Hepatic stellate cell (primary cell): ENCODE results near the gene RGS7BP.
A peak's percentile ranks its signal among the peaks of the same experiment; 100 is the strongest.
"Not testable (repeated sequence)": the region's sequence is repeated elsewhere in the genome, so short reads cannot be mapped to it uniquely, and the experiment has no call there.

ENCODE experiments used
- DNase-seq: peaks from one replicate; pipeline ENCODE4 v3.0.0; 2011; ENCODE audit warnings: low spot score

The RGS7BP gene

GRCh38 chr5:64558641-64559040, 52.8 kb downstream of the RGS7BP start:
- DNase-seq, result not testable (repeated sequence)

DNA sequence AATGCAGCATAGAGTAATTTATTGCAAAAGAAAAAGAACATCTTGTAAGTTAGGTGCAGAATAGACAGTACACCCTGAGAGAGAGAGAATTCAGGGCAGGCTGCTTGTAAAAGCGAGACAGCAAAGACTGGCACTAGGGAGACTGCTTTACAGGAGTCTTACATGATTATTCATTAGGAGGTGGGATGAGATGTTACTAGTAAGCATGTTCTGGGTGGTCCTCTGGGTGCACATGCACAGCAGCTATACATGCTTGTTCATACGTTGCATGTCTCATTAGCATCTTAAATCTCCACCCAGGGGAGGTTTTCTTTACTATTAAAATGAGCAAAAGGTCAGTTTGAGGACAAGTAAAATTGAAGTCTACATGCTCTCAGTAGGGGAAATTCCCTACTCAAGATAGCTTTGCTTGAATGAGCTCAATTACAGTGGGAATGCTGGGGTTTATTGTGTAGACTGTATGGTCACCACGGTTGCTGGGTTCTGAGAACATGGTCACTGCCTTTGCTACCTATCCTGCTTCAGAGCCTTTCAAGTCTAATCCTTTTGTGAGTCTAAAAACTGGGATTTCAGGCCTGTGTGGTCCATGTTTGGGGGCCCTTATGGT, 60.6 kb downstream of the RGS7BP start:
- no peak for DNase-seq

DNA sequence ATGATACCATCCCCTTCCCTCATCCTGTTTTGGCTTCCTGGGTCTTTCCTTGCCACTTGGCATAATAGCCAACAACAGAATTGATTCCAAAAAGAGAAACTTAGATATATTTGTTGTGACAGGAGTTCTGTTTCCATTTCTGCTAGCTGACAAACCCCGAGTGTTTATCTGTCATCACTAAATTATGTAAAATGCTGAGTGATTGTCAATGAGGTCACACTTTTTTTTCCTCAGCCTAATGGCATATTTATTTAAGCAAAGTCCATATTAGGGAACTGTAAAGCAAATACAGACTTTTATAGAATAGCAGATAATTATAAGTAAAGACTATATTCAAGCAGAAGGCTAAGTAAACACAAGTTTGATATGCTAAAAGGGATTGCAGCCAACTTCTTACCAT, 64.0 kb downstream of the RGS7BP start:
- no peak for DNase-seq

GRCh38 chr5:64570395-64570996, 64.7 kb downstream of the RGS7BP start:
- DNase-seq, result no peak

DNA sequence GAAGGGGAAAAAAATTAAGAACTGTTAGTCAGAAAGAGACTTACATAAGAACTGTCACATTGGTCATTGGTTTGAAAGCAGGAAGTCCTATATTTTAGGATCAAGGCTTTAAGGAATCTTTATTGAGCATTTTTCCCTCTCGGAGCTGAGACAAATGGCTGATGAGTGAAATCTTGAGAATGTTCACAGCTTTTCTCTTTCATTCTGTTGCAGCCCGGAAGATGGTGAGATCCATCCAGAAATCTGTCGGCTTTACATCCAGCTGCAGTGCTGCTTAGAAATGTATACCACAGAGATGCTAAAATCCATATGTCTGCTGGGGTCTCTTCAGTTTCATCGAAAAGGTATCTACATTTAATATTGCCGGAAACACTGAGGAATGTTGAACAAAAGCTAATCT, 69.7 kb downstream of the RGS7BP start:
- DNase-seq, result no peak

DNA sequence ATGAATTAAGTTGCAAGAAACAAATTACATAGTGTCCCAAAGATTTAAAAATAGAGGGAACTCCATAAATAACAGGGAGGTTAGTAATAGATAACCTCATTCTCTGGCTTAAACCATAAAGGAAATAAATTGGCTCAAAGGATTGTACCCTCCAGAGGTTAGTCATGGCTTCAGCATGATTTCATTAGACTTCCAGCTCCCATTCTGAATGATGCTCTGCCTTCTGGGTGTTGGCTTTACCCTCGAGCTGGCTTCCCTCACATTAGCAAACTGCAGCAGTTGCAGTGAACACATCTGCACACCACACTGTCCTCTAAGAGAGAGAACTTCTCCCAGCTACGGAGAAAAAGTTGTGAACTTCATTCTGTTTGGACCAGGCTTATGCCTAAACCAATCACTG, 70.4 kb downstream of the RGS7BP start:
- no peak for DNase-seq

DNA sequence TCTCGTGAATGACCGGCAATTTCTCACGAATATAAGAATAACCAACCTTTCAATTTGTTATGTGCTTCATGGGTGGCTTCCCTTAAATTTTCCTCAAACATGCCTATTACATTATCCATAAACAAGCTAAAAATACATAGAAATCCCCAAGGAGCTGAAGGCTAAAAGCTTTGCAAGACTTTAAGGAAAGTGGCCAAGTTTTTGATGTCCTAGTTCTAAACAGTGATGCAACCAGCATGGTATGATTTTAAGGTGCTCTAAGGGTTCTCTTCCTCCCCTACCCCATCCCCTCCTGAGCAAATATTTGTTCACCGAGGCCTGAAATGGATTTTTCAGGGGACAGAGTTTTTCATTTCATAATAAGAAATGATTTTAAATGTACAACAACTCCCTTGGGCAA, 79.8 kb downstream of the RGS7BP start:
- no peak for DNase-seq

- DNase-seq, result no peak
Observed at GRCh38 chr5:64587370-64587769, 81.6 kb downstream of the RGS7BP start.

- DNase-seq, result no peak
Observed at GRCh38 chr5:64592730-64593341, 87.0 kb downstream of the RGS7BP start.

DNA sequence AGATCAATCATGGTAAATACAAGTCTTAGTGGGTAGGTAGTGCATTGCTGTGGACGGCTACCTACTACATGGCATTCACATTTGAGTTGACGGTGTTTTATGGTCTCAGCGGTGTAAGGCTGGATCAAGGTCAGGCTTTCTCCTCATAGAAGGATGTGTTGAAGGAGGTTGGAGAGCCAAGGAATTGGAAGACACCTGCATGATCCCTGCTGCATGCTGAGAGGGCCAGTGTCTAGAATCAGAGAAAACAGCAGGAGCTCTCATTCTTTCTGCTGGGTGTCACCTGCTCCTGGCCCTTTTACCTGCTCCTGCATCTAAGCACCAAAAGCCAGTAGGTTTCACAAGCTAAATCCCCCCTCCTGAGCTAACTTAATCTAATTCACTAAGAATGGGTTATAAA, 88.2 kb downstream of the RGS7BP start:
- DNase-seq, result no peak

DNA sequence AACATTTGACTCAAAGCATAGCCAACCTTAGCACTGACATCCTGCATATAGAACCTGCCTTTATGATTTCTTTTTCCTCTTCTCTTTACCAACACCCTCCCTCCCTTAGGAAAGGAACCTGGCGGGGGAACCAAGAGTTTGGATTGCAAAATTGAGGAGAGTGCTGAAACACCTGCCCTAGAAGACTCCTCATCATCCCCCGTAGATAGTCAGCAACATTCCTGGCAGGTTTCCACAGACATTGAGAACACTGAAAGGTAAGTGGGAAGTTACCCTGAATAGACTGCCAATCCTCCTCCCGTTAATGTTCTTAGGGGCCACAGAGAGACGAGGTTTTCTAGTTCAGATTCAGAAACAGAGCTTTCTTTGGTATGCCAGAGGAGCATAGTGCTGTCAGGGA, 88.8 kb downstream of the RGS7BP start:
- DNase-seq, result no peak

DNA sequence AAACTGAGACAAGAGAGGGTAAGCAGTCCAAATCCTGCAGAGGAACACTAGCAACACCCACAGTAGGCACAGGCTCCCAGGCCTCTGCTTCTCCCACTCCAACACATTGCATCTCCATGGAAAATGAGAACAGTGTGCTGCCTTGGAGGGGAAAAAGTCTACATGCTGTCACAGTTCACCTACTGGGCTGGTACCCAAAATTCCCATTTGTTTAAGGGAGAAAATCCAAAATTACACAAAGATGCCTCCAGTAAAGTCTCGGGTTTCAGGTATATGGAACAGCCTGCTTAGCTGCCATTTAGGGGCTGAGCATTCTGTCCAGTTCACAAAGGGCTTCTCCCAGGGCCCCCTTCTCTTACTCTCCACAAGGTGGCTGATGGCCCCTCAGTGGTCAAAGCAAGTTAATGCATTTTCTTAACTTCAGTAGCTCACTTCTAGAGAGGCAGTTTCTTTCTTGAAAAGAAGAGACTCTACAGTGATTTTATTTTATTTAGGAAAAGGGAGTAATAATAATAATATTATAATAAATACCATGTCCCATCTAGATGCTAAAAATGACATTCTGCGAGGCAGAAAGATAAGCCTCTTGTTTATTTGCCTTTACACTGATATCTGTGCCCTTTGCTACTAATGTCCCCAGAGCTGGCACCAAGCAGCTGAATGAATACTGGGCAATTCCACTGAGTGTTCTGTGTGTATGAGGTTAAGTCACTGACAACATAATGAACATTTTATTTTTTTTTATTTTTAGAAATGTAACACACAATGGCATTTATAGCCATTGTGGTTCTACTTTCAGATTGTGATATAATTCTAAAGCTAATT, 89.4 kb downstream of the RGS7BP start:
- DNase-seq, result no peak

DNA sequence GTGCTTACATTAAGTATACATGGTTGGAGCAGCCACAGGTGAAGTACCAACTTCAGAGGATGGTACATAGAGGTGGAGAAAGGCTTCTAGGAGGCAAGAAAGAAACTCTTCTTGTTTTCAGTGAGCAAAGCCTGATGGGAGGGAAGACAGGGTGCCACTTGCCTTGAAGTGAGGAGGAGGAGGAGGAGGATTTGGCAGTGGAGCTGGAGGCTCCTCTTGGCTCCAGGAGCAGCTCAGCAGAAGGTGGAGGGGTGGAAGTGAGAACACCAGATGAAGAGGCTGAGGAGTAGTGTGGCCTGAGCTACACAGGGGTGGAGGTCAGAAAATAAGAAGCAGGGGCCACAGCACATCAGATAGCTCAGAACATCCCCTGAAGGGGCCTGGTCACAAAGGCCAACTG, 93.4 kb downstream of the RGS7BP start:
- DNase-seq, result no peak

- no peak for DNase-seq
Observed at GRCh38 chr5:64603676-64604075, 97.9 kb downstream of the RGS7BP start.

DNA sequence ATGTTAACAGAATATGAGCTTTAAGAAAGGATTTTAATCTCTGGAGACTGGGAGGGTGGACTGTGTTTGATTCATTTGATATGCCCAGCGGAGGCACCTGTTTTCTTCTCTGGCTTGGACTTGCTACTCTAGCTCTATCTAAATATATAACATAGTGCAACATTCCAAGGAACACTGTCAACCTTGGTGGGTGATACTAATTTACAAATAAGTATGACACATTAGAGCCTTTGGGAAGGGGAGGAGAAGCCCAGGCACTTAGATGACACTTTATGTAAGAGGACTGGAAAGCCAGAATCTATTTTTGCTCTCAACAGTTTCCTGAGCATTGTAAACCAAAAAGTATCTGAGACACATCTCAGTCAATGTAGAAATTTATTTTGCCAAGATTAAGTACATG, 101.1 kb downstream of the RGS7BP start:
- no peak for DNase-seq

- DNase-seq, result peak; percentile 14
Observed at GRCh38 chr5:64612344-64612961, 106.6 kb downstream of the RGS7BP start.

DNA sequence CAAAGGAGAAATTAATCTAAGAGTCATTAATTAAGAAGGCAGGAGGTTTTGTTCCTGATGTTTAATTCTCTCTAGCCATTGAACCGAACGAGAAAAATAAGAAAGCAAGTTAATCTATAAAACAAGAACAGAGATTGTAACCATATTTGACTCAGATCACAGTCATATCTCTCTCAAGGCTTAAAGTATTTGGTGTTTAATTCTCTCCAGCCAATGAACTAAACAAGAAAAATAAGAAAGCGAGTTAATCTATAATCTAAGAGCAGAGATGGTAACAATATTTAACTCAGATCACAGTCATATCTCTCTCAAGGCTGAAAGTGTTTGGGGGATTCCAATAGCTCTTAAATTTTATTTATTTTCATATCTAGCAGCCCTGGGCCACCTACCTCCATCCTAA, 110.1 kb downstream of the RGS7BP start:
- no peak for DNase-seq

GRCh38 chr5:64619609-64620008, 113.8 kb downstream of the RGS7BP start:
- no peak for DNase-seq

DNA sequence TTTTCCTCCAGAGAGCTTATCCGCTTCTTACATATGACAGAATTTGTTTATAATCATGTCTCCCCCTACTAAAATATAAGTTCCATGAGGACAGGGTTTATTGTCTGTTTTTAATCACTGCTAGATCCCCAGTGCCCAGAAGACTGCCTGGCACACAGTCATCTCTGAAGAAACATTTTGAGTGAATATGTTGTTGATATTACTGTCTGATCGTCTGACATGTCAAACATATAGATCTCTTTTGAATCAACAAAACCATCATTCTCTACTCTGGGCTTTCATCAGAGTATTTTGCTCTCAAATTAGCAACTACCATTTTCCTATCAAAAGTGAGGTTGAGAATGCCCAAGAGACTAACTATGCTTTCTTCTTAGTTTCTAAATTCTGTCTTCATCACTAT, 117.2 kb downstream of the RGS7BP start:
- DNase-seq, result no peak

- DNase-seq, result no peak
Observed at GRCh38 chr5:64625678-64626077, 119.9 kb downstream of the RGS7BP start.

DNA sequence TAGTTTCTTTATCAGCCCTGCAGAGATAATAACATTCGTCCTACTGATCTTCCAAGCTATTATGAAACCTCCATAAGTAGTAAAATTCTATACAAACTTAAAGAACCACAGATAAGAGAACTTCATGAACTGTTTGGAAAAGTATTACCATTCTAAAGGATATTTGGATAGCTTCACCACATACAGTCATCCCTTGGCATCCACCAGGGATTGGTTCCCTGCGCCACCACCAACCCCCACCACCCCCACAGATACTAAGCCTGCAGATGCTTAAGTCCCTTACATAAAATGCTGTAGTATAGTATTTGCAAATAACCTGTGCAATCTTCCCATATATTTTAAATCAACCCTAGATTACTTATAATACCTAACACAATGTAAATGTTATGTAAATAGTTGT, 123.1 kb downstream of the RGS7BP start:
- DNase-seq, result no peak

GRCh38 chr5:64629841-64630240, 124.0 kb downstream of the RGS7BP start:
- DNase-seq, result no peak

DNA sequence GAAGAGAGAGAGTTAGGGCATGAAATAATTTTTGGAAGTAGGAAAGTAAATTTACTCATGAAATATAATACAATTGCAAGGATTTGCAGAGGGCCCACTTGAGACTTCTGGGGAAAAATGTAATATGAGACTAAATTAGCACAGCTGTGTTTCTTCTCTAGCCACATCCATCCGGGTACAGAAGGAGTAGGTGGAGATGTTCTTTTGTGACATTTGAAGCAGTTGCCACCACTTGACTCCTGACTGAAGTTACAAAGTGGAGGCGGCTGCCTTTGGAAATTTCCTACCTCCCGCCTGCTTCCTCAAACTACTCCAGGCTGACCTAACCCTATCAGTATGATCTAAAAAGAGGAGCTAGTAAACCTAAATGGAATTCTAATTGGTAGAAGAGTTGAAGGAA, 126.4 kb downstream of the RGS7BP start:
- DNase-seq, result no peak
